HUES64 (cell line): Measurements from ENCODE around the gene RBM45.
"Not testable (repeated sequence)": the region's sequence is repeated elsewhere in the genome, so short reads cannot be mapped to it uniquely, and the experiment has no call there.

ENCODE experiments used
- H3K27ac ChIP-seq: 2 replicates; pipeline ENCODE4 v1.7.0; 2013; ENCODE audit warnings: low read depth, low read length, inconsistent platforms
- H3K27me3 ChIP-seq: 2 replicates; pipeline ENCODE4 v1.6.1; 2013; ENCODE audit warnings: mild to moderate bottlenecking, low read length; ENCODE audit not compliant: insufficient read depth
- H3K36me3 ChIP-seq: 2 replicates; pipeline ENCODE4 v1.6.1; 2013; ENCODE audit warnings: mild to moderate bottlenecking, low read length; ENCODE audit not compliant: insufficient read depth
- H3K4me1 ChIP-seq: 2 replicates; pipeline ENCODE4 v1.6.1; 2013; ENCODE audit warnings: mild to moderate bottlenecking, low read length, moderate library complexity; ENCODE audit not compliant: insufficient read depth
- H3K4me3 ChIP-seq: 2 replicates; pipeline ENCODE4 v1.5.1; 2013; ENCODE audit warnings: mild to moderate bottlenecking, low read length, moderate library complexity
- H3K9ac ChIP-seq: 2 replicates; pipeline ENCODE4 v1.6.1; 2013; ENCODE audit warnings: mild to moderate bottlenecking, low read depth, low read length
- H3K9me3 ChIP-seq: 2 replicates; pipeline ENCODE4 v1.6.1; 2013; ENCODE audit warnings: low read depth, low read length; ENCODE audit not compliant: insufficient read depth
- WGBS: fragments of 150-250, 120-280 bp; methylation state at CpG from one replicate; pipeline ENCODE4 v1.1.7; 2013; ENCODE audit warnings: missing lambda C conversion rate; 5-methylcytosine and 5-hydroxymethylcytosine counted together

Gene RBM45

DNA sequence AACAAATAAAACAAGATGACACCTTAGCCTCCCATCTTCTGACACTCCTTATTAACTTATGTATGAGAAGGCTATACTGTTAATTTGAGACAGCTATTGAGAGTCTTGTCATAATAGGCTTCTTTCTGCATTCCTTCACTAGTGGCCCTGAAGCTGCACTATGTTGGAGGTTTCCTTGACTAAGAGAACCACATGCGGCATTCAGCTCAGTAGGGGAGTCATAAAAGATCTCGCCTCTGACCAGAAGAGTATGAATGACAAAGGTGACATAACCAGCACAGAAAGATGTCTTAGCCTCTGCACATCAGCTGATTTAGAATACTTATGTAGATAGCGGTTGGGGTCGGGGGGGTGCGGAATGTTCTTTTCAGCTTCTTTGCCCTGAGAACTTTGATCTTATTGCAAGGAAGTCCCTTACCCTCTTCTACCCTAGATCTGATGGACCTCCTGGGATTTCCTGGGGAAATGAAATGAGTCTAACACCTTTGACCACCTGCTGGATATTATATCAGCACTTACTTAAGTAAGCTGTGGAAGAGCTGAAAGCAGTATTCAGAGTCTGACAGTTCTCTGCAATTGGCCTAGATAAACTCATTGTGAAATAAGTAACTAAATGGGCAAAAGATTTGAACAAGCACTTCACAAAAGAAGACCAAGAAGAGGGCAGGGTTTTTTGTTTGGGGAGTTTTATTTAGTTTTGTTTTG is 24.2 kb downstream of the RBM45 start:
- 94% methylated on average over 5 of the region's 5 CpGs for WGBS
- H3K27ac ChIP-seq, result no peak overlapping the region
- no peaks in the 10 kb centered on the region for H3K36me3 ChIP-seq
- no peak overlapping the region for H3K4me3 ChIP-seq
- no peaks in the 10 kb centered on the region for H3K27me3 ChIP-seq
- H3K4me1 ChIP-seq, result peaks cover 3% of the 10 kb centered on the region; the same call in 1 of the 2 replicates
- H3K9me3 ChIP-seq, result no peaks in the 10 kb centered on the region
- H3K9ac ChIP-seq, result no peak overlapping the region

DNA sequence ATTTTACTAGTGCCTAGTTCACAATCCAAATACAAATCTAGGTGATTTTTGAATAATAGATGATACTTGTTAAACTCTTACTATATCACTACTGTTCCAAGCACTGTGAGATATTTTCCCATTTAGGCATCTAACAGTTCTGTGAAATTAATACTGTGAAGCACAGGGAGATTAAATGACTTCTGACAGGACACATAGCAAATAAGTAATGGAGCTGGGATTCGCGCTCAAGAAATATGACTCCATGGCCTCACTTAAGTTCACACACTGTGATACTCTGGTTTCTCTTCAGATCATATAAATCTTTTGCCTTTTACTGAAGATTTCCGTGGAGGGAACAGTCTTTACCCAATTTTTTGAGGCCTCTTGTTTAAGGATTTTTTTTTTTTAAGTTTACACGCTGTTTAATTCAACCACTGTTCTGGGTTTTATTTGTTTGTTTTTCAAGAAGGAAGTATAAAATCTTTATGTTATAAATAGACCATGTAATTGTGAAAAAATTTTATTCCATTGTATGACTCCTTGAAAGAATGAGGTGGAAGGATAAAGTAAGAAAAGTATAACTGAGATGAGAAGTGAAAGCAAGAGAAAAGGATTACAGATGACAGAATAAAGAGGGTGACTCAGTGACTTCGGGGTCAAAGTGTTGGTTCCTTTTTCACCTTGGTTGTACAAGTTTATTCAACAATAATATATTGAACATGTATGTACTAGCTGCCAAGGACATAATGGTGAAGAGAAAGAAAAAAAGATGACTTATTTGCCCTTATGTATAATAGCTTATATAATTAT is 30.2 kb downstream of the RBM45 start:
- no peaks in the 10 kb centered on the region for H3K9me3 ChIP-seq
- WGBS, result 90% methylated on average over 5 of the region's 5 CpGs
- no peak overlapping the region for H3K27ac ChIP-seq
- H3K4me1 ChIP-seq, result no peaks in the 10 kb centered on the region
- H3K4me3 ChIP-seq, result no peak overlapping the region
- no peak overlapping the region for H3K9ac ChIP-seq
- H3K27me3 ChIP-seq, result no peaks in the 10 kb centered on the region
- no peaks in the 10 kb centered on the region for H3K36me3 ChIP-seq

DNA sequence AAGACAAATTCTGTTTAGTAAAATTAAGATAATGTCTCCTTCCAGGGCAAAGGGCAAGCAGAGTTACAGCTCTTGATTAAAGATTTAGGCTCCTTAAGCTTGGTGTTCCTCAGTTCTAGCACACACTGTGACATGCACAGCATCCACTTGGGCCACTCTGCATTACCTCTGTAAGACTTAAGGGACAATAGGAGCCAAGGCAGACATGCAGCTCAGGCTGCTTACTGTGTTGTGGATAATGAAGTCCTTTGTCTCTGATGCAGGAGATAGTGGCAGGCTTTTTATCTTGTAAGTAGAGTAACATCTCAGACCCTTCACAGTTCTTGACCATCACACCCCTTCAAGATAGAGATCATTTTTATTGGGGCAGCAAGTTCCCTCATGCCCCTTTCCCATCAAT is 31.2 kb downstream of the RBM45 start:
- H3K27me3 ChIP-seq, result no peaks in the 10 kb centered on the region
- H3K4me1 ChIP-seq, result no peaks in the 10 kb centered on the region
- no peak overlapping the region for H3K4me3 ChIP-seq
- H3K9ac ChIP-seq, result no peak overlapping the region
- H3K9me3 ChIP-seq, result no peaks in the 10 kb centered on the region
- no peak overlapping the region for H3K27ac ChIP-seq
- no peaks in the 10 kb centered on the region for H3K36me3 ChIP-seq

DNA sequence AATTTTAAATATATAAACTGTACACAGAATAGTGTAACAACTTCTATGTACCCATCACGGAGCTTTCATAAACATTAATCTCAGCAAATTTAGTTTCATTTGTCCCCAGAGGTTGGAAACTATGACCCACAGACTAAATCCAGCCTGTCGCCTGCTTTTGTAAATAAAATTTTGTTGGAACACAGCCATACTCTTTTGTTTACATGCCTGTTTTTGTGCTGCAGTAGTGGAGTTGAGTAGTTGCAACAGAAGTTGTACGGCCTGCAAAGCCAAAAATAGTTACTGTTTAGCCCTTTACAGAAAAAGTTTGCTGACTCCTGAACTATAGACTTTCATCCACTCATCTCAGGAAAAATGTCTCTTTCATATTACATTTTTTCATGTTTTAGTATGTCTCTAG is 39.8 kb downstream of the RBM45 start:
- Histone ChIP-seq H3K4me1 (no peaks in the 10 kb centered on the region), H3K27ac (no peak overlapping the region), H3K9ac (no peak overlapping the region), H3K36me3 (no peaks in the 10 kb centered on the region), H3K27me3 (no peaks in the 10 kb centered on the region), H3K9me3 (no peaks in the 10 kb centered on the region), H3K4me3 (no peak overlapping the region)
- WGBS, result 96% methylated on average over 3 of the region's 3 CpGs

DNA sequence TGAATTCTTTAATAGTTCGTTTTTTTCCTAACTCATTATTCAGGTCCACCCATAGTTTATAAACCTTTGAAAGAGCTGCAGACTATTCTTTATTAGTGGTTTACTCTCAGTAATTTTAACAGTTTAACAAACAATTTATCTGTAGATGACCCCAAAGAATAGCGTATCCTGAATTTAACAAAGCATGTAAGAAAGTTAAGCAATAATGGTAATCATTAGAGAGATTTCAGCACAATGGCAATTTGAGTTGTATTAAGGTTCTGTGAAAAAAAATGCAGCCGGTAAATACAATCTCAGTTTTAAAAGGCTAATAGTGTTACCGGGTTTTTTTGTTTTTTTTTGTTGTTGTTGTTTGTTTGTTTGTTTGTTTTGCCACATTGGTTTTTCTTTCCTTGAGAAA is 40.3 kb downstream of the RBM45 start:
- WGBS, result 96% methylated on average over 4 of the region's 4 CpGs

DNA sequence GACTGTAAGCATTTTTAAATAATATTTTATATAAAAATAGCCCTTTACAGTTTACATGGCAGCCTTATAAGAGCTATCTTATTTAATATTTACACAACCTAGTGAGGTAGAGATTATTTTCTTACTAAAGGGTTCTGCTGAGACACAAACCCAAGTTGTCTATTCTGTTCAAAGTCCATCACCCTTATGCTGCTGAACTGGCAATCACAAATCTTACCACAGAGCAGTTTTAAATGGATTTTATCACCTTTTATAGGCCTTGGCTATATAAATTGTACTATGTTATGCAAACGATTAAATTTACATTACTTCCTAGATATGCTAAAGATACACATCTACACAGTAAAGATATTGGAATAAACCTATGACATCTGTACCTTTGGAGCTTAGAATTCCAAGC is 40.7 kb downstream of the RBM45 start:
- no peak overlapping the region for H3K4me3 ChIP-seq
- H3K27ac ChIP-seq, result no peak overlapping the region
- H3K9ac ChIP-seq, result no peak overlapping the region
- no peaks in the 10 kb centered on the region for H3K27me3 ChIP-seq
- H3K9me3 ChIP-seq, result no peaks in the 10 kb centered on the region
- H3K36me3 ChIP-seq, result no peaks in the 10 kb centered on the region
- no peaks in the 10 kb centered on the region for H3K4me1 ChIP-seq
- WGBS, result no CpG with 5 or more reads among the region's 1 CpG

More for the DNA sequence above, 40.3 kb downstream of the RBM45 start:
- Histone ChIP-seq H3K27me3 (no peaks in the 10 kb centered on the region), H3K4me3 (no peak overlapping the region), H3K9ac (no peak overlapping the region), H3K27ac (no peak overlapping the region), H3K36me3 (no peaks in the 10 kb centered on the region), H3K9me3 (no peaks in the 10 kb centered on the region), H3K4me1 (no peaks in the 10 kb centered on the region)

DNA sequence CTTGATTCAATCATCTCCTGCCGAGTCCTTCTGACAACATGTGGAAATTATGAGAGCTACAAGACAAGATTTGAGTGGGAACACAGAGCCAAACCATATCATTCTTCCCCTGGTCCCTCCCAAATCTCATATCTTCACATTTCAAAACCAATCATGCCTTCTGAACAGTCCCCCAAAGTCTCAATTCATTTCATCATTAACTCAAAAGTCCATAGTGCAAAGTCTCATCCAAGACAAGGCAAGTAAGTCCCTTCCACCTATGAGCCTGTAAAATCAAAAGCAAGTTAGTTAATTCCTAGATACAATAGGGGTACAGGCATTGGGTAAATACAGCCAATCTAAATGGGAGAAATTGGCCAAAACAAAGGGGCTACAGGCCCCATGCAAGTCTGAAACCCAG is 41.6 kb downstream of the RBM45 start:
- not testable (repeated sequence) for H3K27ac ChIP-seq, H3K4me1 ChIP-seq, H3K9me3 ChIP-seq, H3K4me3 ChIP-seq, H3K36me3 ChIP-seq, H3K9ac ChIP-seq, H3K27me3 ChIP-seq
- WGBS, result 100% methylated on average over 1 of the region's 1 CpG

DNA sequence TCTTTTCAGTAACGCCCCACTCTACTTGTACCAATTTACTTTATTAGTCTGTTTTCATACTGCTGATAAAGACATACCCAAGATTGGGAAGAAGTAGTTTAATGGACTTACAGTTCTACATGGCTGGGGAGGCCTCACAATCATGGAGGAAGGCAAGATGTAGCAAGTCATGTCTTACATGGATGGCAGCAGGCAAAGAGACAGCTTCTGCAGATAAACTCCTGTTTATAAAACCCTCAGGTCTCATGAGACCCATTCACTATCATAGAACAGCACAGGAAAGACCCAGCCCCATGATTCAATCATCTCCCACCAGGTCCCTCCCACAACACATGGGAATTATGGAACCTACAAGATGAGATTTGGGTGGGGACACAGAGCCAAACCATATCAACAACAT is 43.3 kb downstream of the RBM45 start:
- H3K36me3 ChIP-seq, result no peaks in the 10 kb centered on the region
- no peaks in the 10 kb centered on the region for H3K27me3 ChIP-seq
- 93% methylated on average over 1 of the region's 1 CpG for WGBS
- H3K9me3 ChIP-seq, result no peaks in the 10 kb centered on the region
- H3K4me1 ChIP-seq, result no peaks in the 10 kb centered on the region
- H3K4me3 ChIP-seq, result no peak overlapping the region
- H3K9ac ChIP-seq, result no peak overlapping the region
- no peak overlapping the region for H3K27ac ChIP-seq

DNA sequence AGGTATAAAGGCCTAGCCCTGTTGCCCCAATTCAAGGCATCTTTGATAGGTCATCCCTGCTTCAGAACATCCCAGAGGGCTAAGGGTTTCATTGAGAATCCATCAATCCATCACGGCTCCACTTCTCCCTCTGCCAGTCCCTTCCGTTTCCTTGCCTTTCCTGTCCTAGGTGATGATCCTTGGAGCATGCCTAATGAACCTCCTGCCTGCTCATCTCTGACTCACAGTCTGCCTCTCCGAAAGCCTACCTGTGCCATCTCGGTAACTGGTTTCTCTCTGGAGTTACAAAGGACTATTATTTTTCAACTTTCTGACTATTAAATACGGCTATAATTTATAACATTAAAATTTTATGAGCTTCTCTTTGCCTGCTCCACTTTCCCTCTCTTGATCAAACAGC is 45.3 kb downstream of the RBM45 start:
- Histone ChIP-seq H3K27me3 (no peaks in the 10 kb centered on the region), H3K9me3 (no peaks in the 10 kb centered on the region)
- WGBS, result 87% methylated on average over 4 of the region's 5 CpGs

DNA sequence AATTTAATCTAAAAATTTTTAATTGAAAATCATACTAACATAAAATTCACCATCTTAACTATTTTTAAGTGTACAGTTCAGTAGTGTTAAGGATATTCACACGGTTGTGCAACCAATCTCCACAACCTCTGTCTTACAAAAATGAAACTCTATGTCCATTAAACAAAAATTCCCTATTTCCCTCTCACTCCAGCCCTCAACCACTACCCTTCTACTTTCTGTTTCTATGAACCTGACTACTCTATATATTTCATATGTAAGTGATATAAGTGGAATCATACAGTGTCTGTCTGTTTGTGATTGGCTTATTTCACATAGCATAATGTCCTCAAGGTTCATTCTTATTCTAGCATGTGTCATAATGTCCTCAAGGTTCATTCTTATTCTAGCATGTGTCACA is 47.7 kb downstream of the RBM45 start:
- H3K9ac ChIP-seq, result no peak overlapping the region
- H3K4me1 ChIP-seq, result no peaks in the 10 kb centered on the region
- no peaks in the 10 kb centered on the region for H3K9me3 ChIP-seq
- H3K36me3 ChIP-seq, result no peaks in the 10 kb centered on the region
- H3K27ac ChIP-seq, result no peak overlapping the region
- no peaks in the 10 kb centered on the region for H3K27me3 ChIP-seq
- WGBS, result 100% methylated on average over 1 of the region's 1 CpG
- no peak overlapping the region for H3K4me3 ChIP-seq

More for the DNA sequence above, 45.3 kb downstream of the RBM45 start:
- H3K4me1 ChIP-seq, result no peaks in the 10 kb centered on the region
- no peaks in the 10 kb centered on the region for H3K36me3 ChIP-seq
- no peak overlapping the region for H3K27ac ChIP-seq
- no peak overlapping the region for H3K4me3 ChIP-seq
- H3K9ac ChIP-seq, result no peak overlapping the region

DNA sequence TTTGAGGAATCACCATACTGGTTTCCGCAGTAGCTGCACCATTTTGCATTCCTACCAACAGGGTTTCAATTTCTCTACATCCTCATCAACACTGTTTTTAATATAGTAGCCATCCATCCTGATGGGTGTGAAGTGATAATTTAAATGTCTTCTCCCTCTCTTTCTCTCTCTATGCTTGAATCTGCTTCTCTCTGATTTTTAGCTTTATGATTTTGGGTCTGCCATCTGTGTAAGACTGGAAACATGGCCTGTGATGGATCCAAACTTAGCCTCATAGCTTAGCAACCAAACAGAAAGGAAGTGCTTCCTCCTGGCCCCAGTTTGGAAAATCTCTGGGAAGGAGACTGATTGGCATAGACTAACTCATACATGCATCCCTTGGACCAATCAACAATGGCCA is 48.4 kb downstream of the RBM45 start:
- no peak overlapping the region for H3K27ac ChIP-seq
- no peaks in the 10 kb centered on the region for H3K4me1 ChIP-seq
- H3K9me3 ChIP-seq, result no peaks in the 10 kb centered on the region
- WGBS, result 86% methylated on average over 1 of the region's 1 CpG
- no peaks in the 10 kb centered on the region for H3K27me3 ChIP-seq
- H3K4me3 ChIP-seq, result no peak overlapping the region
- no peaks in the 10 kb centered on the region for H3K36me3 ChIP-seq
- no peak overlapping the region for H3K9ac ChIP-seq
